Measurements from ENCODE around the gene FAM181A. TPM values are rescaled to one million over a fixed set of nuclear protein-coding genes. Genes with fewer than 3 reads are reported as not detected.

FAM181A gene
- total and polyA plus RNA-seq, 9 of the 15 experiments (the other 6 are each of a cell fraction or from before 2014, with no cell fraction given), result not detected

DNA sequence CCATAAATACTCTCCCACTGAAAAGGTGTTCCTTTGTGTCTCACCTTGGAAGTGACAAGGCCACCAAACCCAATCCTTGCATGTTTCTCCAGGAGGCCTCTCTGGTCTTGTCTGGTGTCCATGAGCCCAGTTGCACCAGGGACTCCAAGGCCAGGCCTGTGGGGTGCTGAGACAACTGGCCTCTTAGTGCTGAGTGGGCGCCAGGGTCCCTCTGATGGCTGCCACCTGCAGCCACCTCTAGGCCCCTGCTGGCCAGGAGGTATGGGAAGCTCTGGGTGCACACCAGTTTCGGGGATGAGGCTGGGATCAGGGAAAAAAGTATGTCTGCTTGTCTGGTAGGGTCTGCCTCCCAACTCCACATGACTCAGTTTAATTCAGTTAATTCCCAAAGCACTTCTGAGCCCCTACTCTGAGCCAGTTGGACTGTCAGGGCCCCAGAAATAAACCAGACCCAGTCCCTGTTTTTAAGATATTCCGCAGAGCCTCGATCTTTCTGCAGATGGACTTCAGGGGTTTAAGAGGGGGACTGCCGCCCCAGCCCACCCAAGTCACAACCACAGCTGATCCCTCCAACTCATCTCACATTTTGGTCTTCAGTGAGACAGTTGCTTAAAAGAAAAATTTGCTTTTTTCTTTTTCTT lies 15.0 kb upstream of the FAM181A start:
- ChIA-PET POLR2A (no interaction called here), CTCF (ENCODE audit: low intra/inter-chr PET ratio) (no interaction called here)
- intact Hi-C loops (cut with micrococcal nuclease), result no loop called here
- Histone ChIP-seq H3K4me2 (ENCODE audit: insufficient read depth, low read length) (no peak overlapping the region), H2AFZ (ENCODE audit: low read depth, low read length) (no peak overlapping the region), H3K9ac (ENCODE audit: insufficient read depth in 1 of 2, low read depth in 2 of 2, low read length in 2 of 2) (no peak overlapping the region), H3K4me1 (replicated peaks in 1 of 2; ENCODE audit: control insufficient read depth in 2 of 2, insufficient read depth in 2 of 2, low read length in 2 of 2) (no peaks in the 10 kb centered on the region), H3K9me3 (replicated peaks; ENCODE audit: control insufficient read depth, insufficient read depth, low read depth, low read length) (no peaks in the 10 kb centered on the region), H3K79me2 (ENCODE audit: control insufficient read depth, insufficient read depth, low read length) (no peaks in the 10 kb centered on the region), H3K9me1 (ENCODE audit: control insufficient read depth, insufficient read depth, low read length) (no peaks in the 10 kb centered on the region), H4K20me1 (replicated peaks; ENCODE audit: control insufficient read depth, insufficient read depth, low read length) (no peaks in the 10 kb centered on the region), H3K36me3 (ENCODE audit: control insufficient read depth, insufficient read depth, low read length) (no peaks in the 10 kb centered on the region), H3K4me3 (no peak overlapping the region), H3K27me3 (ENCODE audit: control insufficient read depth in 2 of 2, insufficient read depth in 2 of 2, low read length in 2 of 2) (no peaks in the 10 kb centered on the region), H3K27ac (ENCODE audit: extremely low read depth, low read depth, low read length) (no peak overlapping the region)
- DNase-seq (ENCODE audit: extremely low read depth in 1 of 4, low spot score in 3 of 4), result no peak
- 0% methylated on average over 5 of the region's 5 CpGs for WGBS (ENCODE audit: insufficient coverage, low coverage, missing lambda C conversion rate)
- no peak for FAIRE-seq
- no TSS peak for BruUV-seq (replicated peaks)
- no peak for ATAC-seq
- in situ Hi-C loops (cut with MboI), result no loop called here
- TF ChIP-seq HDAC1 (IDR thresholded peaks at IDR 0.05) (no peak), EP400 (IDR thresholded peaks at IDR 0.05) (no peak), CBX8 (IDR thresholded peaks at IDR 0.05; ENCODE audit: borderline replicate concordance, extremely low read depth, low read depth, low read length, poor library complexity, severe bottlenecking) (no peak)
- TF ChIP-seq, protein P1, sequence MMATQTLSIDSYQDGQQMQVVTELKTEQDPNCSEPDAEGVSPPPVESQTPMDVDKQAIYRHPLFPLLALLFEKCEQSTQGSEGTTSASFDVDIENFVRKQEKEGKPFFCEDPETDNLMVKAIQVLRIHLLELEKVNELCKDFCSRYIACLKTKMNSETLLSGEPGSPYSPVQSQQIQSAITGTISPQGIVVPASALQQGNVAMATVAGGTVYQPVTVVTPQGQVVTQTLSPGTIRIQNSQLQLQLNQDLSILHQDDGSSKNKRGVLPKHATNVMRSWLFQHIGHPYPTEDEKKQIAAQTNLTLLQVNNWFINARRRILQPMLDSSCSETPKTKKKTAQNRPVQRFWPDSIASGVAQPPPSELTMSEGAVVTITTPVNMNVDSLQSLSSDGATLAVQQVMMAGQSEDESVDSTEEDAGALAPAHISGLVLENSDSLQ (IDR thresholded peaks at IDR 0.05), result no peak
- TF ChIP-seq, protein P2, sequence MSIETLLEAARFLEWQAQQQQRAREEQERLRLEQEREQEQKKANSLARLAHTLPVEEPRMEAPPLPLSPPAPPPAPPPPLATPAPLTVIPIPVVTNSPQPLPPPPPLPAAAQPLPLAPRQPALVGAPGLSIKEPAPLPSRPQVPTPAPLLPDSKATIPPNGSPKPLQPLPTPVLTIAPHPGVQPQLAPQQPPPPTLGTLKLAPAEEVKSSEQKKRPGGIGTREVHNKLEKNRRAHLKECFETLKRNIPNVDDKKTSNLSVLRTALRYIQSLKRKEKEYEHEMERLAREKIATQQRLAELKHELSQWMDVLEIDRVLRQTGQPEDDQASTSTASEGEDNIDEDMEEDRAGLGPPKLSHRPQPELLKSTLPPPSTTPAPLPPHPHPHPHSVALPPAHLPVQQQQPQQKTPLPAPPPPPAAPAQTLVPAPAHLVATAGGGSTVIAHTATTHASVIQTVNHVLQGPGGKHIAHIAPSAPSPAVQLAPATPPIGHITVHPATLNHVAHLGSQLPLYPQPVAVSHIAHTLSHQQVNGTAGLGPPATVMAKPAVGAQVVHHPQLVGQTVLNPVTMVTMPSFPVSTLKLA (conservative IDR thresholded peaks at IDR 0.05), result no peak
- TF ChIP-seq, protein P3, sequence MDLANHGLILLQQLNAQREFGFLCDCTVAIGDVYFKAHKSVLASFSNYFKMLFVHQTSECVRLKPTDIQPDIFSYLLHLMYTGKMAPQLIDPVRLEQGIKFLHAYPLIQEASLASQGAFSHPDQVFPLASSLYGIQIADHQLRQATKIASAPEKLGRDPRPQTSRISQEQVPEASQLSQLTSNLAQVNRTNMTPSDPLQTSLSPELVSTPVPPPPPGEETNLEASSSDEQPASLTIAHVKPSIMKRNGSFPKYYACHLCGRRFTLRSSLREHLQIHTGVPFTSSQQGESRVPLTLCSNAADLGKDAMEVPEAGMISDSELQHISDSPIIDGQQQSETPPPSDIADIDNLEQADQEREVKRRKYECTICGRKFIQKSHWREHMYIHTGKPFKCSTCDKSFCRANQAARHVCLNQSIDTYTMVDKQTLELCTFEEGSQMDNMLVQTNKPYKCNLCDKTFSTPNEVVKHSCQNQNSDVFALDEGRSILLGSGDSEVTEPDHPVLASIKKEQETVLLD (IDR thresholded peaks at IDR 0.05), result no peak
- TF ChIP-seq, protein P4, sequence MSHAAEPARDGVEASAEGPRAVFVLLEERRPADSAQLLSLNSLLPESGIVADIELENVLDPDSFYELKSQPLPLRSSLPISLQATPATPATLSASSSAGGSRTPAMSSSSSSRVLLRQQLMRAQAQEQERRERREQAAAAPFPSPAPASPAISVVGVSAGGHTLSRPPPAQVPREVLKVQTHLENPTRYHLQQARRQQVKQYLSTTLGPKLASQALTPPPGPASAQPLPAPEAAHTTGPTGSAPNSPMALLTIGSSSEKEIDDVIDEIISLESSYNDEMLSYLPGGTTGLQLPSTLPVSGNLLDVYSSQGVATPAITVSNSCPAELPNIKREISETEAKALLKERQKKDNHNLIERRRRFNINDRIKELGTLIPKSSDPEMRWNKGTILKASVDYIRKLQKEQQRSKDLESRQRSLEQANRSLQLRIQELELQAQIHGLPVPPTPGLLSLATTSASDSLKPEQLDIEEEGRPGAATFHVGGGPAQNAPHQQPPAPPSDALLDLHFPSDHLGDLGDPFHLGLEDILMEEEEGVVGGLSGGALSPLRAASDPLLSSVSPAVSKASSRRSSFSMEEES (CRISPR knock-in tag; IDR thresholded peaks at IDR 0.05), result no peak
